Skeletal muscle tissue (tissue), 4 donors: Measurements from ENCODE around the gene IL7R. TPM values are rescaled to one million over a fixed set of nuclear protein-coding genes. Genes with fewer than 3 reads are reported as not detected.

Source experiments
- H3K27ac ChIP-seq: one replicate; pipeline ENCODE4 v1.7.0; 2013; ENCODE audit warnings: mild to moderate bottlenecking, low read depth, low read length, inconsistent platforms
- H3K27me3 ChIP-seq, 3 donors: one replicate each; pipeline ENCODE4 v1.7.0; 2013; ENCODE audit warnings: low read length in 3 of 3; ENCODE audit not compliant: control insufficient read depth in 3 of 3, insufficient read depth in 3 of 3
- H3K36me3 ChIP-seq, 3 donors: one replicate each; pipeline ENCODE4 v1.7.0; 2013; ENCODE audit warnings: low read length in 3 of 3; ENCODE audit not compliant: control insufficient read depth in 3 of 3, insufficient read depth in 3 of 3
- H3K4me1 ChIP-seq, 3 donors: one replicate each; pipeline ENCODE4 v1.7.0; 2013; ENCODE audit warnings: low read length in 3 of 3, mild to moderate bottlenecking in 3 of 3; ENCODE audit not compliant: control insufficient read depth in 3 of 3, insufficient read depth in 3 of 3
- H3K4me3 ChIP-seq, 3 donors: one replicate each; pipeline ENCODE4 v1.7.0; 2013; ENCODE audit warnings: low read length in 3 of 3
- H3K9ac ChIP-seq, 3 donors: one replicate each; pipeline ENCODE4 v1.7.0; 2013; ENCODE audit warnings: low read length in 3 of 3, mild to moderate bottlenecking in 3 of 3, moderate library complexity in 2 of 3, low read depth in 1 of 3
- H3K9me3 ChIP-seq, 3 donors: one replicate each; pipeline ENCODE4 v1.7.0; 2013; ENCODE audit warnings: low read length in 3 of 3; ENCODE audit not compliant: control insufficient read depth in 3 of 3
- total RNA-seq: library from RNA; depleted of rRNA; stranded (reverse); fragments of >200 nt; gene quantifications from one replicate; pipeline ENCODE4 v1.2.3, GENCODE V29; 2014
- donor health status: Osteomylitis.

IL7R gene
- total RNA-seq, 1 donor from 2014 or later, result 0.52 TPM

- peaks cover 0 to 5% (median 0%) of the 10 kb centered on the region in 3 donors for H3K27me3 ChIP-seq
- H3K27ac ChIP-seq, result no peak overlapping the region
- H3K4me3 ChIP-seq, result no peak overlapping the region
- H3K4me1 ChIP-seq, result no peaks in the 10 kb centered on the region
- no peaks in the 10 kb centered on the region for H3K9me3 ChIP-seq
- no peaks in the 10 kb centered on the region for H3K36me3 ChIP-seq
- H3K9ac ChIP-seq, result no peak overlapping the region
These were observed 34.2 kb upstream of the IL7R start for GRCh38 chr5:35822511-35822910.

- Histone ChIP-seq H3K27me3 (peaks cover 0 to 5% (median 0%) of the 10 kb centered on the region in 3 donors), H3K4me3 (no peak overlapping the region), H3K27ac (no peak overlapping the region), H3K4me1 (no peaks in the 10 kb centered on the region), H3K9me3 (no peaks in the 10 kb centered on the region), H3K9ac (no peak overlapping the region), H3K36me3 (no peaks in the 10 kb centered on the region)
These were observed 33.2 kb upstream of the IL7R start for GRCh38 chr5:35823347-35824098.

DNA sequence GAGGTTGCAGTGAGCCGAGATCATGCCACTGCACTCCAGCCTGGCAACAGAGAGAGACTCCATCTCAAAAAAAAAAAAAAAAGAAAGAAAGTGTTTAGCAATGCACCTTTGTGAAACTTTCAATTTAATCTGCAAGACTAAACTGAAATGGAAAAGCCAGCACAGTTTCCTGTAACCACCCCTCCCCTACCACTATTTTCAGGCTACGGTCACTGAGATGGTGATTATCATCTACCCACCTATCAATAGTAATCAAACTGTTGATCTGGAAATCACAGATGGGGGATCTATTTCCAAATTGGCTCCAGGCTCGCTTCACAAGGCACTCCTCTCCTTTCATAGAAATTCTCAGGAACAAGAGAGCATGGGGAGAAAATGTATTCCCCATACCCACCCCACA is 30.6 kb upstream of the IL7R start:
- Histone ChIP-seq H3K36me3 (no peaks in the 10 kb centered on the region), H3K9ac (no peak overlapping the region), H3K9me3 (no peaks in the 10 kb centered on the region), H3K4me3 (no peak overlapping the region), H3K4me1 (no peaks in the 10 kb centered on the region), H3K27ac (no peak overlapping the region), H3K27me3 (peaks cover 0 to 5% (median 0%) of the 10 kb centered on the region in 3 donors)

DNA sequence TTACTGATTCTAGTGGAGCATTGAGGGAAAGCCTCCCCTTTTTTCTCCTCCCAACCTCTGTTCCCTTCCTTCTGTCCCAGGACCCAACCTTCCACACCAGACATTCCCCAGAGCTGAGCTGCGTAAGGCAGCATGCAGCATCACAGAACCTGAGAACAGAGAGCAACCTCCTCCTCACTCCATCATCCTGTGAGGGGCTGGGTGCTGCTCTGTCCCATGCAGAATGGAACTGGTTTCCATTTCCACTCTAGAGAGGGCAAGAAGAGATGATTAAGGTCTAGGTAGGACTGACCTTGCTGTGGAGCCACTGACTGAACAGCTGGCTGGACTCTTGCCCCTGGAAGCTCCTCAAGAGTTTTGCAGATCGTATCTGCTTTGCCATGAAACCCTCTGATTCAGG is 30.1 kb upstream of the IL7R start:
- H3K27me3 ChIP-seq, result peaks cover 0 to 5% (median 0%) of the 10 kb centered on the region in 3 donors
- H3K27ac ChIP-seq, result no peak overlapping the region
- no peak overlapping the region for H3K9ac ChIP-seq
- no peaks in the 10 kb centered on the region for H3K4me1 ChIP-seq
- H3K9me3 ChIP-seq, result no peaks in the 10 kb centered on the region
- H3K36me3 ChIP-seq, result no peaks in the 10 kb centered on the region
- H3K4me3 ChIP-seq, result no peak overlapping the region

DNA sequence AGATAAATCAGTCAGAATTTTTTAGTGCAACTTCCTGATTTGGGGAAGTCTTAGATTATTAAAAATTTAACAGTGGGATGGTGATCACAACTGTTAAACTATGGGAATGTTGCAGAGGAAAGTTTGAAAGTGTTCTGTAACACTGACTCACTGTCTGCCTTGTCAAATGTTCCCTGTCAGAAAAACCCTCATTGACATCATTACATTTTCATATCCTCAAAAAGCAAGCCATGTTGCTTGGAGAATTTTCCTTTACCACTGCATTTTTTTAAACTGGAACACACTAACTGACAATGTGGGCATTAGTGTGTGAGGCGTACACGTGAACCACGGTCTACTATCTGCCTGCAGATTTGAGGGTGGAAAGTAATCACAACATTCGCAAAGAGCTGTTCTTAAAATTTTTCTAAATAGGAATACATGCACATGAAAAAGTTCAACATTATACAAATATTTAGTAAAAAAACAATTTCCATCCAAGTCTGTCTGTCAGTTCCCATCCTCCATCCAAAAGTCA is 28.6 kb upstream of the IL7R start:
- Histone ChIP-seq H3K36me3 (no peaks in the 10 kb centered on the region), H3K4me3 (no peak overlapping the region), H3K27me3 (peaks cover 0 to 5% (median 0%) of the 10 kb centered on the region in 3 donors), H3K9me3 (no peaks in the 10 kb centered on the region), H3K27ac (no peak overlapping the region), H3K4me1 (no peaks in the 10 kb centered on the region), H3K9ac (no peak overlapping the region)

DNA sequence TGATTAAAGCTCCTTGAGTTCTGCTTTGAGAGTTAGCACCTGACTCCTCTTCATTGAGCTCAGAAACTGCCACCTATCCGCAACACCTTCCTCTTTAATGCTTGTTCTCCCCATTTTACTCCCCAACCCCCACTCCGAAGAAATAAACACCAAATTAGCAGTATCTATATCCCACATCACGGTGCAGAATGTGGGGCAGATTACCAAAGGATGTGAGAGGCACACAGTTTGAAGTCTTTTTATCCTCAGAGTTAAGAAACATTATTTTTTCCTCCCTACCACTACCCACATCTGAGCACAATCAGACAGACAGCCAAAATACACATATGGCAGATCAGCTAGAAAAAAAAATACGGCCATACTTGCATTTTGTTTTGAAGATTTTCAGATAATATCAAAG is 26.1 kb upstream of the IL7R start:
- no peaks in the 10 kb centered on the region for H3K4me1 ChIP-seq
- no peak overlapping the region for H3K4me3 ChIP-seq
- H3K27me3 ChIP-seq, result peaks cover 0 to 5% (median 0%) of the 10 kb centered on the region in 3 donors
- H3K27ac ChIP-seq, result no peak overlapping the region
- no peaks in the 10 kb centered on the region for H3K9me3 ChIP-seq
- no peaks in the 10 kb centered on the region for H3K36me3 ChIP-seq
- no peak overlapping the region for H3K9ac ChIP-seq

GRCh38 chr5:35832762-35833161 is 23.9 kb upstream of the IL7R start:
- Histone ChIP-seq H3K9ac (no peak overlapping the region), H3K27me3 (no peaks in the 10 kb centered on the region), H3K36me3 (no peaks in the 10 kb centered on the region), H3K9me3 (no peaks in the 10 kb centered on the region), H3K4me1 (no peaks in the 10 kb centered on the region), H3K27ac (no peak overlapping the region), H3K4me3 (no peak overlapping the region)

DNA sequence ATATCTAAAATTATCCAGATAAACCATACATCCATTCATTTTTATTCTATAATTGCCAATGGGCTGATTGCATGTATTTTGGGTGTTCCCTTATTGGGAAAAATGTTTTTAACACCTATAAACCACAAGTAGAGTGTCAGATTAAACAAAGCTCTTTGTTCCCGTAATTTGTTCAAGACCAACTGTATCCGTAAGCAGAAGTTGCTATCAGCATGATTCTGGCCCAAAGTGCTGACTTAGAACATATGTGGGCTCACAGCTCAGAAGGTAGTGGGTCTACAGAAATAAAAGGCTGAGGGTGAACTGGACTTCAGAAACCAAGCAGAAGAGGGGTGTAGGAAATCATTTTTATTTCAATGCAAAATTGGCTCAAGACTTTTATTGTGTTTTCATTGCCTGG is 23.5 kb upstream of the IL7R start:
- Histone ChIP-seq H3K36me3 (no peaks in the 10 kb centered on the region), H3K4me1 (no peaks in the 10 kb centered on the region), H3K9ac (no peak overlapping the region), H3K27me3 (no peaks in the 10 kb centered on the region), H3K9me3 (no peaks in the 10 kb centered on the region), H3K27ac (no peak overlapping the region), H3K4me3 (no peak overlapping the region)

- no peaks in the 10 kb centered on the region for H3K27me3 ChIP-seq
- no peaks in the 10 kb centered on the region for H3K9me3 ChIP-seq
- no peak overlapping the region for H3K9ac ChIP-seq
- no peaks in the 10 kb centered on the region for H3K36me3 ChIP-seq
- H3K4me3 ChIP-seq, result no peak overlapping the region
- no peak overlapping the region for H3K27ac ChIP-seq
- H3K4me1 ChIP-seq, result no peaks in the 10 kb centered on the region
These were observed 20.6 kb upstream of the IL7R start for GRCh38 chr5:35835796-35836742.
